GM10248 (cell line): ENCODE measurements around the gene MOV10L1.

Experiments used
- CTCF ChIA-PET: fragments of 300-600 bp; sonication (Branson Sonifier 250); formaldehyde crosslinking; extraction: SDS; loops from one replicate; lab custom pipeline; 2021; ENCODE audit warnings: antibody characterized with exemption; lab: Yijun Ruan, JAX
- POLR2A ChIA-PET: fragments of 350-650 bp; sonication (Branson Sonifier 250); formaldehyde crosslinking; extraction: SDS; loops from one replicate; lab custom pipeline; 2020; ENCODE audit warnings: antibody characterized with exemption; lab: Yijun Ruan, JAX
- DNase-seq: peaks from one replicate; pipeline ENCODE4 v3.0.0; 2012; ENCODE audit errors: extremely low spot score
- TF ChIP-seq, protein P1 (sequence below): IDR thresholded peaks from 2 replicates; pipeline ENCODE4 v1.5.1; 2012; ENCODE audit warnings: mild to moderate bottlenecking, low read depth; ENCODE audit errors: extremely low read depth, missing control alignments, control extremely low read depth

The MOV10L1 gene

GRCh38 chr22:50148166-50148500, 58.3 kb downstream of the MOV10L1 start:
- DNase-seq, result no peak
- TF ChIP-seq, protein P1, sequence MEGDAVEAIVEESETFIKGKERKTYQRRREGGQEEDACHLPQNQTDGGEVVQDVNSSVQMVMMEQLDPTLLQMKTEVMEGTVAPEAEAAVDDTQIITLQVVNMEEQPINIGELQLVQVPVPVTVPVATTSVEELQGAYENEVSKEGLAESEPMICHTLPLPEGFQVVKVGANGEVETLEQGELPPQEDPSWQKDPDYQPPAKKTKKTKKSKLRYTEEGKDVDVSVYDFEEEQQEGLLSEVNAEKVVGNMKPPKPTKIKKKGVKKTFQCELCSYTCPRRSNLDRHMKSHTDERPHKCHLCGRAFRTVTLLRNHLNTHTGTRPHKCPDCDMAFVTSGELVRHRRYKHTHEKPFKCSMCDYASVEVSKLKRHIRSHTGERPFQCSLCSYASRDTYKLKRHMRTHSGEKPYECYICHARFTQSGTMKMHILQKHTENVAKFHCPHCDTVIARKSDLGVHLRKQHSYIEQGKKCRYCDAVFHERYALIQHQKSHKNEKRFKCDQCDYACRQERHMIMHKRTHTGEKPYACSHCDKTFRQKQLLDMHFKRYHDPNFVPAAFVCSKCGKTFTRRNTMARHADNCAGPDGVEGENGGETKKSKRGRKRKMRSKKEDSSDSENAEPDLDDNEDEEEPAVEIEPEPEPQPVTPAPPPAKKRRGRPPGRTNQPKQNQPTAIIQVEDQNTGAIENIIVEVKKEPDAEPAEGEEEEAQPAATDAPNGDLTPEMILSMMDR, result no peak
- ChIA-PET POLR2A (interaction anchor here (0.6 kb wide), 1 partner anchor 123 kb away, joined by 6 read pairs; no protein-coding TSS in a partner anchor), CTCF (interaction anchor here (1.0 to 4.0 kb wide), 12 partner anchors 11 to 96 kb away, joined by 3 to 23 read pairs (median 5); partner anchors contain the start of gene MLC1)

DNA sequence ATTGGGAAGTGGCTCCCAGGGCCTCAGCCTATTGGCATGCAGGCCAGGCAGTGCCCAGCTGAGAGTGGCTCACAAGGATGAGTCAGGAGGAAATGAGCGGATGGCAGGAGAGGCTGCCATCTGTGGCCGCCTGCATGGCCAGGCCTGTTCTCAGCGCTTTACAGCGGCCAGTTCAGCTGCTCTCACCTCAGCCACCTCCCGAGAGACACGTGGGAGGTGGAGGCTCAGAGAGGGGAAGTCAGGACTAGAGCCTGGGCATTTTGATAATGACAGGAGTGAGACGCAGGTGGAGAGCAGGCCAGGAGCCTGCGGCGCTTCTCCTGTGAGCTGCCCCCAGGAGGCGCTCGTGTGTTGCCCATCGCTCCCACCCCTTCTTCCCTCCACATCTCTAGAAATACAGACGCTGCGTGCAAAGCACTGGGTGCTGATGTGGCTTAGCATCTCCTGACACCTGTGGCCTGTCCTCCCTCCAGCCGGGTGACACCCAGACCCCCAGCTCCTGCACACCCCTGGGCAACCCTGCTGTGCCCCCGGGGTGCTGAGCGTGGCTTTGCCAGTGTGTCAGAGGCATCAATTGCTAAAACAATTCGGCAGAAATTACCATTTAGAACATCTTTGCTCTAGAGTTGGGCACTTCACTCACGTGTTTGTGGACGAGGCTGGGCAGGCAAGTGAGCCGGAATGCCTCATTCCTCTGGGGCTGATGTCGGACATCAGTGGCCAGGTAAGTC, 59.4 kb downstream of the MOV10L1 start:
- TF ChIP-seq, protein P1, result peak; percentile 87
- POLR2A ChIA-PET, result no interaction called here
- CTCF ChIA-PET, result interaction anchor here (0.6 to 4.0 kb wide), 20 partner anchors 9 to 218 kb away, joined by 3 to 23 read pairs (median 4); partner anchors contain the start of gene MLC1
- peak; percentile 92 for DNase-seq

DNA sequence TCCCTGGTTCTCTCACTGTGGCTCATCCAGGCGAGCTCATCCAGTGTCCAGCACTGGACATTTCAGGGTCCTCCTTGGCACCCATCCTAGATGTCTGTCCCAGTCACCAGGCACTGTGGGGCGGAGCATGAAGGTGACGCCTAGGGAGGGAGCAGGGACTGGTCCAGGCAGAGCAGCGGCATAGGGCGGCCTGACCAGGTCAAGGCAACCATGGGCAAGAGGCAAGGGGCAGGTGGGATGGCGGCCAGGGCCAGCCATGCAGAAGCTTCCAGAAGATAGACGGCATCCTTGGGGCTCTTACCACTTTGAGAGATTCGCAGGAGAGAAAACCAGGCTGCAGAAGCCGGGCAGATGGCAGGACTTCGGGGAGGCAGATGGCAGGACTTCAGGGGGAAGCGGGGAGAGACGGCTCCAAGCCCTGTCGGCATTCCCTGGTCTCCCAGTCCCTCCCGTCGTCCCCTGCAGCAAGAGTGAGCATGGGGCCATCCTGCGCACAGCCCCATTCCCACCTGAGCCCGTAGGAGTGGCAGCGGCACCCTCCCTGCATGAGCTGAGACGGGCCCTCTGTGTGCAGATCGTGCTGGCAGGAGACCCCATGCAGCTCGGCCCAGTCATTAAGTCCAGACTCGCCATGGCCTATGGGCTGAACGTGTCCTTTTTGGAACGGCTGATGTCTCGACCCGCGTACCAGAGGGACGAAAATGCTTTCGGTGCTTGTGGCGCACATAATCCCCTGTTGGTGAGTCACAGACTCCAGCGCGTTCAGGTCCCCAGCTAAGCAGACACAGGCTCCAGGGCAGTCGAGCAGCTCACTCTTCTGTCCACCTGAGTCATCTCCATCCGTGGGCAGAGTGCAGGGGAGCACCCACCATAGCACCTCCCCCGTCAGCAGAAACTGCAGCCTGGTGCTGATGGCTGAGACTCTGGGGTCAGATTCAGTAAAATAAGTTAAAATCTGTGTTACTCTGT, 60.6 kb downstream of the MOV10L1 start:
- ChIA-PET CTCF (interaction anchor here (0.9 to 4.0 kb wide), 8 partner anchors 11 to 92 kb away, joined by 3 to 23 read pairs (median 4); no protein-coding TSS in a partner anchor), POLR2A (no interaction called here)
- DNase-seq, result no peak

DNA sequence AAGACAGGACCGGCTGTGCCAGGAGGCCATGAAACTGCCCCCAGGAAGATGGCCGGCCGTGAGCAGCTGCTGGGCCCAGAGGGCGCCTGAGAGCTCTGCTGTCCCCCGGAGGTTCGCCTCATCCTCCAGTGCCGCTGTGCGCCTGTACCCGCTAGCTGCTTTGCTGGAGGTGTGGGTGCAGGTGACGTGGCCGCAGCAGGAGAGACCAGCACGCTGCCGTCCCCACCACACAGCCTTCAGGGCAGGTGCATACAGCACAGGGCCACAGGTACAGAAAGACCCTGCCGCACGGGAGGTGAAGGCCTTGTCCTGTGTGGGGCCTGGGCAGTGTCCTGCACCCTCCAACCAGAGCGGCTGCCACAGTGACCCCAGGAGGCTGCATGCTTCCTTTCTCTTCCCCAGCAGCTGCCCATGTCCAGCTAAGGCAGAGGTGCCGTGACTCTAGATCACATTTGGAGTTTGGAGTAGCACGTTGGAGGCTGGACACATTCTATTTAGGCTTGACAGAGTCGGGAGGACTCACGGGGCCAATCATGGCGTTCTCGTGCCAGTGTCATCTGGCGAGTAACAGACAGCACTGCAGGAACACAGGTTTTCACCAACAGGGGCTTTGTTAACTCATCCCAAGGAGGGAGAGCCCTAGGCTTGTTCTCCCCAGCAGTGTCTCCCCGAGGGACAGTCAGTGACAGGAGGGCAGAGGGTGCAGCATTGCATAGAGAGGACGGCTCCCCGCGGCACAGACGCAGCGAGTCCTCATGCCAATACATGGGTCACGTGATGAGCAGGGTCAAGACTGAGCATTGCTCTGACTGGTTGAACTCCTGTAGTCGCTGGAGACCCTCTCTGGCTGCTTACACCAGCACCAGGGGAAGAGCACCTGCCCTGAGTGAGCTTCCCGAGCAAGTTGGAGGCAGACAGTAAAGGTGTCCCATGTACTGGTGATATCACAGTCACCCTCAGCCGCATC, 62.0 kb downstream of the MOV10L1 start:
- DNase-seq, result no peak
- TF ChIP-seq, protein P1, result no peak
- CTCF ChIA-PET, result interaction anchor here (1.2 to 4.0 kb wide), 3 partner anchors 9 to 86 kb away, joined by 3 to 21 read pairs (median 4); no protein-coding TSS in a partner anchor
- POLR2A ChIA-PET, result no interaction called here

More for the DNA sequence above, 60.6 kb downstream of the MOV10L1 start:
- TF ChIP-seq, protein P1, result no peak

- no peak for DNase-seq
- ChIA-PET POLR2A (no interaction called here), CTCF (interaction anchor here (1.4 kb wide), 2 partner anchors 56 to 58 kb away, joined by 3 read pairs; no protein-coding TSS in a partner anchor)
- TF ChIP-seq, protein P1, result no peak
These were observed 63.4 kb downstream of the MOV10L1 start for GRCh38 chr22:50153056-50153755.
